ENCODE results near the gene GARIN5A. TPM values are rescaled to one million over a fixed set of nuclear protein-coding genes. Genes with fewer than 3 reads are reported as not detected.
"Not testable (repeated sequence)": the region's sequence is repeated elsewhere in the genome, so short reads cannot be mapped to it uniquely, and the experiment has no call there.

Gene GARIN5A
- total RNA-seq, 1 donor from 2014 or later, result 0.92 TPM

DNA sequence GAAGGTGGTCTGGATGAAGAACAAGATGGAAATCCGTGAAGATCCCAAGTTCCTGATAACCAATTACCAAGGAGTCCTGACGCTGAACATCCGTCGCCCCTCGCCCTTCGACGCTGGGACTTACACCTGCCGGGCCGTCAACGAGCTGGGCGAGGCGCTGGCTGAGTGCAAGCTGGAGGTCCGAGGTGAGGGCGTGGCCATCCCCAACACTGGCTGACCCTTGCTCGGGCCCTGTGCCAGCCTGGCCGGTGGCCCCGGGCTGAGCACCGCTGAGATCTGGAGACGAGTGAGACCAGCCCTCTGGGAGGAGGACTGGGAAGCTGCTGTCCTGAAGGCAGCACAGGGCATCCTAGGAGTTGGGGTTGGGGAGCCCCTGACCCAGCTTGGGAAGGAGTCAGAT, 12.3 kb downstream of the GARIN5A start:
- DNase-seq, result no peak

DNA sequence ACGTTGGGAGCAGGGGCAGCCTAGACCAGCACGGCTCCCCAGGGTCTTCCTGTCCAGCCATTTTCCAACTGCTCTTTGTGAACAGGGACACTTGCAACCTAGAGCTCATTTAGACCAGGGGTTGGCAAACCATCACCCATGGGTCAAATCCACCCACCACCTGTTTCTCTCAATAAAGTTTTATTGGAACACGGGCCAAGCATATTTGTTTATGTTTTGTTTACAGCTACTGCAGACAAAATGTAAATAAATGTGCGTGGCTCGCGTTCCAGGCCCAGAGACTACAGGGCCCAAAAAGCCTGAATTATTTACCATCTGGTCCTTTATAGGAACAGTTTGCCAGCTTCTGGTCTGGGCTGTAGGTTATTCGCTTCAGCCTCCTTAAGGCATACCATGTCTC, 13.7 kb downstream of the GARIN5A start:
- no peak for DNase-seq

DNA sequence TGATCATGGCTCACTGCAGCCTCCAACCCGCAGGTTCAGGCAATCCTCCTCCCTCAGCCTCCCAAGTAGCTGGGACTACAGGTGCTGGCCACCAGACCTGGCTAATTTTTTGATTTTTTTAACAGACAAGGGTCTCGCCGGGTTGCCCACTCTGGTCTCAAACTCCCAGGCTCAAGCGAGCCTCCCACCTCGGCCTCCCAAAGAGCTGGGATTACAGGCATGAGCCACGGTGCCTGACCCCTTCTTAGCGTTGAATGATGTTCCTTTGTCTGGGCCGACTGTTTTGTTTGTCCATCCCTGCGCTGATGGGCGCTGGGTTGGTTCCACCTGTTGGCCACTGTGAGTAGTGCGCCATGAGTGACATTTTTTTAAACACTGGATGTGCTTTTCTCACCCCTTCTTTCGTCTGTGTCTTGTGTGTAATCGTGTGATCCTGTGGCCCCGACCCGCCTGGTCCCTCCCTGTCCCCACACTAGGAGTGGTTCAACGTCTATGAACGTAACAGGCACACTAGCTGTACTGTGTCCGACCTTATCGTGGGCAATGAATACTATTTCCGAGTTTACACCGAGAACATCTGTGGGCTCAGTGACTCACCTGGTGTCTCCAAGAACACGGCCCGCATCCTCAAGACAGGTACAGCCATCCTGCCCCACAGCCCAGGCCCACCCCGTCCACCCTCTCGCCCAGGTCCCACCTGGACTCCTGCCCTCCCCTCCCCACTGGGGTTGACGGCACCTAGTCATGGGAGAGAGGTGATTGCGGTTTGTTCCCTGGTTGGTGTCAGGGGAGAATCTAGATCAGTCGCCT, 15.4 kb downstream of the GARIN5A start:
- DNase-seq, result peak; percentile 75

DNA sequence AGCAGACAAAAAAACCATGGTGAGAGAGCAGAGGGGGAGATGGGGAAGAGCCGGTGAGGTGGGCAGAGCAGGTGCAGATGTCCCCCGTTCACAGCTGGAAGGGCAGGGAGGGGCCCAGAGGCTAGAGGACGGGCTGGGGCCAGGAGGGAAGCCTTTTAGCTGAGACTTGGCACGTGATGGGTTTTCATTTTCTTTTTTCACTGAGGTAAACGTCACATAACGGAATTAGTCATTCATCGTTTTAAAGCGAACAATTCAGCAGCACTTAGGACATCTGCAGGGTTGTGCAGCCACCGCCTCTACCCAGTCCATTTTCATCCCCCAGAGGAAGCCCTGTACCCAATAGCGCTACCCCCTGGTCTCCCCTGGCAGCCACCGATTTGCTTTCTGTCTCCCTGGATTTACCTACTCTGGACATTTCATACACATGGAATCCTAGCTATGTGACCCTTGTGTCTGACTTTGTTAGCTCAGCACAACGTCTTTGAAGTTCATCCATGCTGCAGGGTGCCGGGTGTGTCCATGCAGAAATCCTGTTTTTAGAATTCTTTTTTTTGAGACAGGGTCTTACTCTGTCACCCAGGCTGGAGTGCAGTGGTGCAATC, 16.4 kb downstream of the GARIN5A start:
- no peak for DNase-seq

DNA sequence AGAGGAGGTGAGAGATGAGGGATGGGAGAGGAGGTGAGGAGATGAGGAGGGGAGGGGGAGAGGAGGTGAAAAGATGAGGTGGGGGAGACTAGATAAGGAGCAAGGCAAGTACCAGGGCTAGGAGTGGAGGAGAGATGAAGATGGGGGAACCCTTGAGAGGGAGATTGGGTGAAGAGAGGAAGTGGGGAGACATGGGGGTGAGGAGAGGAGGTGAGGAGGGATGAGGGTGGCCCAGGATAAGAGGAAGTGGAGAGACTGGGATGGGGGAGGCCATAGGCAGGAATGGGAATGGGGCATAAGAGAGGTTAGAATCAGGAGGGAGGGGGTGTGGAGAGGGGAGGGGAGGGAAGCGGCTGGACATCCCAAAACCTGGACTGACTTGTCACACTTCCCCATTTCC, 17.0 kb downstream of the GARIN5A start:
- DNase-seq, result no peak

DNA sequence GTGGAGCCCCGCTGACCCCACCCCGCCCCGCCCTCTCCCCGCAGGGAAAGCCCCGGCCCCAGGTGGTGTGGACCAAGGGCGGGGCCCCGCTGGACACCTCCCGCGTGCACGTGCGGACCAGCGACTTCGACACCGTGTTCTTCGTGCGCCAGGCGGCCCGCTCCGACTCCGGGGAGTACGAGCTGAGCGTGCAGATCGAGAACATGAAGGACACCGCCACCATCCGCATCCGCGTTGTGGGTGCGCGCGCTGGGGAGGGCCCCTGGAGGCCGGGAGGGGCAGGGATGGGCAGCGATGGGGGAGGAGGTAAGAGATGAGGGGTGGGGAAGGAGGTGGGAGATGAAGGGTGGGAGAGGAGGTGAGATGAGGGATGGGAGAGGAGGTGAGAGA, 17.6 kb downstream of the GARIN5A start:
- DNase-seq, result no peak

DNA sequence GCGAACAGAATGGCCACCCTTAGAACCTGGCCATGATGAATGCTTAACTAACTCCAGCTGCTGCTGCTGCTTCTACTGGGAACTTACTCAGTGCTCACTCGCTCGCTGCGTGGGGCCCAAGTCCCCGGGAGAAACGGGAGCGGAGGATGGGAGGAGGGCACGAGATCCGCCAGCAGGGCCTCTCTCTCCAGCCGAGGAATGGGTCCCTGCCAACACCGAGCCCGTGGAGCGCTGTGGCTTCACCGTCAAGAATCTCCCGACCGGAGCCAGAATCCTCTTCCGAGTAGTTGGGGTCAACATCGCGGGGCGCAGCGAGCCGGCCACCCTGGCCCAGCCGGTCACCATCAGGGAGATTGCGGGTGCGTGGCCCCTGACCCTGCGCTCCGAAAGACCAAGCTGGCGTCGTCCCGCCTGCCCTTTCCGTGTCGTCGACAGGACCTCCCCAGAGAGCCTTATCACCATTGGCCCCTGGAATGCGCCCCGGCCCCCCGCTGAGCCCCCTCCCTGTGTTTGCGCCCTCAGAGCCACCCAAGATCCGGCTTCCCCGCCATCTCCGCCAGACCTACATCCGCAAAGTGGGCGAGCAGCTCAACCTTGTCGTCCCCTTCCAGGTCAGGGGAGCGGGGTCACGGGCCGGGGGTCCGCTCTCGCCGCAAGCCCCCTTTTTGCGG, 18.1 kb downstream of the GARIN5A start:
- no peak for DNase-seq

DNA sequence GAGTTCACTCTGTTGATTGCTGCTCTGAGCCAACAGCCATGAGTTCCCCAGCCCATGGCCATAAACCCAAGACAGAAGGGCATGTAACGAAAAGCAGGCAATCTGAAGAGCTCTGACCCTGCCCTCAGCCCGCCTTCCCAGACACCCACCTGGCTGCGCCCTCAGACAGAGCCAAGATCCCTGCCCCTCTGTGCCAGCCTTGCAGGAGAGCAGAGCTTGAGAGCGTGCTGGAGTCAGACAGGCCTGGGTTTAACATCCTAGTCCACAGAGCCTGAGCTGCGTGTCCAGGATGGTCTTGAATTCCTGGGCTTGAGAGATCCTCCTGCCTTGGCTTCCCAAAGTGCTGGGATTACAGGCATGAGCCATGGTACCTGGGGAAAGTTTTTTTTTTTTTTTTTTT, 19.3 kb downstream of the GARIN5A start:
- no peak for DNase-seq

DNA sequence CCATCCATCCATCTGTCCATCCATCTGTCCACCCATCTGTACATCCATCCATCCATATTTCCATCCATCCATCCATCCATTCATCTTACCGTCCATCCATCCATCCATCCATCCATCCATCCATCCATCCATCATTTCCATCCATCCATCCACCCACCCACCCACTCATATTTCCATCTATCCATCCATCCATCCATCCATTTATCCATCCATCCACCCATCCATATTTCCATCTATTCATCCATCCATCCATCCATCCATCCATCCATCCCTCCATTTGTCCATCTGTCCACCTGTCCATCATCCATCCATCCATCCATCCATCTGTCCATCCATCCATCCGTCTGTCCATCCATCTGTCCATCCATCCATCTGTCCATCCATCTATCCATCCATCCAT, 20.7 kb downstream of the GARIN5A start:
- DNase-seq, result no peak

DNA sequence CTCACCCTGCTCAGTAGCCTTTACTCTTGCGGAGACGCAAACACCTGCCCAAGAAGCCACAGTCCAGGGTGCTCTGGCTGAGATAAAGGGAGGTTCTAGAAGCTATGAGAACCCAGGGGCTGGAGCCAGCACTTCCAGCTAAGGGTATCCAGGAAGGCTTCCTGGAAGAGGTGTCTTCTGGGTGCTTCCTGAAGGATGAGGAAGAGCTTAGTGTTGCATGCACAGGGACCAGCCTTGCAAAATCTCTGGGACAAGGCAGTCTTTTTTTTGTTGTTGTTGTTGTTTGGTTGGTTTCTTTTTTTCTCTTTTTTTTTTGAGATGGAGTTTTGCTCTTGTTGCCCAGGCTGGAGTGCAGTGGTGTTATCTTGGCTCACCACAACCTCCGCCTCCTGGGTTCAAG, 23.4 kb downstream of the GARIN5A start:
- no peak for DNase-seq

DNA sequence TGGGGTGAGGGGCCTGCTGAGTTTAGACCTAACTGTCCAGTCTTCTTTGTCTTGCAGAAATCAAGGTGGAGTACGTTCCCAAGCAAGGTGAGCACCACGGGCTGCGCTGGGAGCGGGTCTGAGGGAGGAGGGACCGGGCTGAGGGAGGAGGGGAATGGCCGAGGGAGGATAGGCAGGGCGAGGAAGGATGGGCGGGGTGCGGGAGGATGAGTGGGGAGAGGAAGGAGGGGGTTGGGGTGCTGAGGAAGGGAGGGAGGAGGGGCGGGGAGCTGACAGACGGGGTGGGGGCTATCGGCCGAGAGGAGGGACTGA, 25.5 kb downstream of the GARIN5A start:
- no peak for DNase-seq

DNA sequence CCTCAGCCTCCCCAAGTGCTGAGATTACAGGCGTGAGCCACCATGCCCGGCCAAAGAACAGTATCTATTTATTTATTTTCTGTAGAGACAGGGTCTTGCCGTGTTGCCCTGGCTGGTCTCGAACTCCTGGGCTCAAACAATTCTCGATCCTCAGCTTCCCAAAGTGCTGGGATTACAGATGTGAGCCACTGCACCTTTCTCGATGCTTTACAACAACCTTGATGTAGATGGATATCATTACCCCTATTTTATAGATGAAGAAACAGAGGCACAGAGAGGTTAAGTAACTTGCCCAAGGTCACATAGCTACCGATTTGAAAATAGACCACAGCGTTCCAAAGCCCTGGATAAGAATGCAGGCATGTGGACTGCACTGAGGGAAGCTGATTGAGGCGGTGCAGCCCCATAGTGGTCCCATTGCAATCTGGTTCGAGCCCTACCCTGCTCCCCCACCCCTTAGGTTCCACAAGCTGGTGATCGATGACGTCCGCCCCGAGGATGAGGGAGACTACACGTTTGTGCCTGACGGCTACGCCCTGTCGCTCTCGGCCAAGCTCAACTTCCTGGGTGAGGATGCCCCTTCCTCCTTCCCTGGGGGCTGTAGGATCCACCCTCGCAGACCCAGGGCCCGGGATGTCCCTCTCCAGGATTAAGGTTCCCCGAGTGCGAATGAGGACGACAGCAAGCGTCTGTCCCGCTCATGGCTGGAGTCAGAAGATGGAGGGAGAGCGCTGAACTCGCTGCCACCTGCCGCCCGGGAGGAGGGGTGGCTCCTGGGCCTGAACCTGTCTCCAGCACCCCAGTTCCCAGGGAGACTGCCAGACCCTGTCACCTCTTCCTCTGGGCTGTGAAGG, 26.1 kb downstream of the GARIN5A start:
- no peak for DNase-seq

DNA sequence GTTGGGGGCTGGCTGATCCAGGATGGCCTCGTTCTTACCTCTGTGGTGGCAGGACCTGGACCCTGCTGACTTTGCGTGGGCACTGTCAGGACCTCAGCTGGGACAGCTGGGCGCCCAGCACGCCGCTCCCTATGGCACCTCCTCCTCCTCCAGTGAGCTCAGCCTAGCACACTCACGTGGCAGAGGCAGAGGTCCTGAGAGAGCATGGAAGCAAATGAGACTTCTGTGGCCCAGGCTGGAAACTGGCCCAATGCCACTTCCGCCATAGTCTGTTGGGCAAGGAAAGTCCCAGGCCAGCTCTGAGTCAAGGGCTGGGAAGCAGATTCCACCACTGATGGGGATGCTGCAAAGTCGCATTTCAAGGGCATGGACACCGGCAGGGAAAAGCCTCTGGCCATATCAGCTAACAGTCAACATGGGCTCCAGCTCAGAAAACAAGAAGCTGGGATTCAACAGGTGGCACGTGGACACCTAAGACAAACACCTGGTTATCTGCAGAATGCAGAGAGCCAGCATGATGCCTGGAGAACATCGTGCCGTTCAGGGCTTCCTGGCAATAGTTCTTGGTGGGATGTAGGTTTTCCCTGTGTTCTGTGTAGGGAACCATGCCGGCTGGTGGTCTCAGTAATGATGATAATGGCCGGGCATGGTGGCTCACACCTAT, 27.3 kb downstream of the GARIN5A start:
- DNase-seq, result no peak

DNA sequence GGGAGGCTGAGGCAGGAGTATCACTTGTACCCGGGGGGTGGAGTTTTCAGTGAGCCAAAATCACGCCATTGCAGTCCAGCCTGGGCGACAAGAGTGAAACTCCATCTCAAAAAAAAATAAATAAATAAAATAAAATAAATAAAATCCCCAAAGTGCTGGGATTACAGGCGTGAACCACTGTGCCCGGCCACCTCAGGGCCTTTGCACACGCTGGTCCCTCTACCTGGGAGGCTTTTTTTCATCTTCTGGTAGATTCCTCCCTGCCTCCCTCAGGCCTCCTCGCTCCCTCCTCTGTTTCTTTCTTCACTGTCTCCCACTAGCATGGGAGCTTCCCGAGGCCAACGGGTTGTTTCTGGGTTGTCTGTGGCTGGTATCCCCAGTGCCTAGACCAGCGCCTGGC, 28.9 kb downstream of the GARIN5A start:
- DNase-seq, result no peak

DNA sequence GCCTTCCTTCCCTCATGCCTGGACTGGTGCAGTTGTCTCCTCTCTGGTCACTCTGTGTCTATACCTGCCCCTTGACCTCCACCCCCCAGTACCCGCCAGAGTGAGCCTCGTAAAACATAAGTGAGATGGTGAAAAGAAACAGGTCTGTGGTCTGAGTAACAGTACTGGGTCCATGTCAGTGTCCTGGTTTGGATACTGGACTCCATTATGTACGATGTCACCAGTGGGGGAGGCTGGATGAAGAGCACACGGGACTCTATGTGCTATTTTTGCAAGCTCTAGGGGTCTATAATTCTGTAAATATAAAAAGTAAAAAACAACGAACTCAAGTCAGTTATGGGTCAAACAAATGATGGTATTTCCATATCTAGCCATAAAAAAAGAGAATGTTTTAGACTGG, 29.6 kb downstream of the GARIN5A start:
- DNase-seq, result no peak

DNA sequence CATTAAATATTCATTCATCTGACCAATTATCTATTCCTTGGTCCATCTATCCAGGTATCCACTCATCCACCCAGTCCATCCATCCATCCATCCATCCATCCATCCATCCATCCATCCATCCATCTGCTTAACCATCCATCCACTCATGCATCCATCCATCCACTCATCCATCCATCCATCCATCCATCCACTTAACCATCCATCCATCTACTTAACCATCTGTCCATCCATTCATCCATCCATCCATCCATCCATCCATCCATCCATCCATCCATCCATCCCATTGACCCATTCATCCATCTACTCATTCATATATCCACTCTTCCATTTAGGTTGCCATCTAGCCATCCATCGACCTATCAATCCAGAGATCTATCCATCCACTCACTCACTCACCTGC, 32.6 kb downstream of the GARIN5A start:
- DNase-seq, result no peak

DNA sequence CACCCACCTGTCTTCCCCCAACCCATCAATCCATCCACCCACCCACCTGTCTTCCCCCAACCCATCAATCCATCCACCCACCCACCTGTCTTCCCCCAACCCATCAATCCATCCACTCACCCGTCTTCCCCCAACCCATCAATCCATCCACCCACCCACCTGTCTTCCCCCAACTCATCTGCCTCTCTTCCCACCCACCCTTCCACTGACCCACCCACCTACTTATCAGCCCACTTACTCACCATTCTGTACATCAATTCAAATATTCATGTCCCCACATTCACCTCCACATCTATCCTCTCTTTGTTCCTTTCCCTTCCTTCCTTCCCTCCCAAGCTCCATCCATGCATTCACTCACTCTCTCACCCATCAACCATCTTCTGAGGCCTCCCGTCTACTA, 37.5 kb downstream of the GARIN5A start:
- DNase-seq, result not testable (repeated sequence)

DNA sequence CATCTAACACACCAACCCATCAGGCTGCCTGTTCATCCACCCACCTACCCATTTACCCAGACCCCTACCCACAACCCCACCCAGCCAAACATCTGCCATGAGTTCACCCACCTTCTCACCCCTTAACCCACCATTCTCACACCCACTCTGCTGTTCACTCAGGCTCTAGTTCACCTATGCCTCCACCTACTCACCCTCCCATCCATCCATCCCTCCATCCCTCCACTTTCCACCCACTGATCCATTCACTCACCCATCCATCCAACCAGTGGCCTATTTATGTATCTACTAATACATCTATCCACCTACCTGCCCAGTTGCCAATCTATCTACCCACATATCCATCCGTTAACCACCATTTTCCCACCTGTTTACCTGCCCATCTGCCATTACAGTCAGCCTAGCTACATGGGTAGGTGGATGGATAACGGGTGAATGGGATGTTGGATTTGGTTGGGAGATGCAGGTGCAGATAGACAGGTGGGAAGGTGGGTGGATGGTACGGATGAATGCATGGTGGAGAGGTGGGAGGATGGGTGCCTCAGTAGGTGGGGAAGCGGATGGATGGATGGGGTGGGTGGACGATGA, 38.7 kb downstream of the GARIN5A start:
- no peak for DNase-seq

DNA sequence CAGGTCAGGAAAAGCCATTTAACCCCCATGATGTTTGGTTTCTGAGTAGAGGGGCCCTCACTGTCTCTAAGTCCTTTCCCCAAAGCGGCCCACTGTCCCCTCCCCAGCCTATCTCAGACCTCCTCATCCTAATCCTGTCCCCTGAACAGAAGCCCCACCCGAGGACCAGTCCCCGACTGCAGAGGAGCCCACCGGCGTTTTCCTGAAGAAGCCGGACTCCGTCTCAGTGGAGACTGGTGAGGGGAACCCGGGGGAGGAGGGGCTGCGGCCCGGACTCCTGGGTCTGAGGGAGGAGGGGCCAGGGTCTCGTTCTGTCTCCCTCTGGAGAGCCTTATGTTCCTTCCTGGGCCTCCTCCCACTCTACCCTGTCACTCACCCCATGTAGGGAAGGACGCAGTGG, 41.0 kb downstream of the GARIN5A start:
- DNase-seq, result no peak

DNA sequence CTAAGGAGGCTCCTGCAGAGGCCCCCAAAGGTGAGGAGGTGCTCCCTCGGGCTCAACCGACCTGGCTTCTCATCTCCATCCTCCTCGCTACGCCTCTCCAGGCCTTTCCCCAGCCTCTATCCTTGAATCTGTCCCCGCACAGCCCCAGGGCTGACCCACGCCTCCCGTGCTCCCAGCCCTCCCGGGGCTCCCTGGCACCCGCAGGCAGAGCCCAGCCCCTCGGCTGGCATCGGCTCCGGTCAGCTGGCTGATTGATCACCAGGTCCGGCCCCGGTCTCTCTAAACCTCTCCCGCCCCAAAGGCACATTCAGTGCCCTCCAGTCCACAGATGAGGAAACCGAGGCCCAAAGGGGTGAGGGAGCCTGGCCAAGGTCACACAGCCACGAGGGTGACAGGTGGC, 41.4 kb downstream of the GARIN5A start:
- DNase-seq, result no peak

DNA sequence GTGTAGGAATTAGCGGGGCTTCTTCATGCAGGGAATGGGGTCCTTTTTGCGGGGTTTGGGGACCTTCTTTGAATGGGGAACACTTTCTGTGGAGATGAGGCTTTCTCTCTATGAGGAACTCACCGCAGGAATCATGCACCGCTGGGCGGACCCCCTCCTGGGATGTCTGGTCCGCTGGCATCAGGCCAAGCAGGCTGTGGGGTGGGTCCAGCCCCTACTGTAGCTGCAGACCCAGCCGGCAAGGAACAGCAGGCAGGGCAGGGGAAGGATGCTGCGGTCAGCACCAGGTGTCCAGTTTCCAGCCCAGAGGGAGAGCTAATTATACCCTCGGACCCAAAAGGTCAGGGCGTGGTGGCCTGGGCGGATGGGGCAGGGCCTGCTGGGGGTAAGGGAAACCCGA, 42.1 kb downstream of the GARIN5A start:
- peak; percentile 54 for DNase-seq
